GM21576 (cell line): Measurements from ENCODE around the gene IL19.
"Not testable (repeated sequence)": the region's sequence is repeated elsewhere in the genome, so short reads cannot be mapped to it uniquely, and the experiment has no call there.

Experiments
- ATAC-seq: cut with Tn5 transposase; IDR thresholded peaks from one replicate; pipeline ENCODE4 v1.9.1; 2021; ENCODE audit warnings: mild to moderate bottlenecking, moderate library complexity; ENCODE audit not compliant: unreplicated experiment

IL19 gene

DNA sequence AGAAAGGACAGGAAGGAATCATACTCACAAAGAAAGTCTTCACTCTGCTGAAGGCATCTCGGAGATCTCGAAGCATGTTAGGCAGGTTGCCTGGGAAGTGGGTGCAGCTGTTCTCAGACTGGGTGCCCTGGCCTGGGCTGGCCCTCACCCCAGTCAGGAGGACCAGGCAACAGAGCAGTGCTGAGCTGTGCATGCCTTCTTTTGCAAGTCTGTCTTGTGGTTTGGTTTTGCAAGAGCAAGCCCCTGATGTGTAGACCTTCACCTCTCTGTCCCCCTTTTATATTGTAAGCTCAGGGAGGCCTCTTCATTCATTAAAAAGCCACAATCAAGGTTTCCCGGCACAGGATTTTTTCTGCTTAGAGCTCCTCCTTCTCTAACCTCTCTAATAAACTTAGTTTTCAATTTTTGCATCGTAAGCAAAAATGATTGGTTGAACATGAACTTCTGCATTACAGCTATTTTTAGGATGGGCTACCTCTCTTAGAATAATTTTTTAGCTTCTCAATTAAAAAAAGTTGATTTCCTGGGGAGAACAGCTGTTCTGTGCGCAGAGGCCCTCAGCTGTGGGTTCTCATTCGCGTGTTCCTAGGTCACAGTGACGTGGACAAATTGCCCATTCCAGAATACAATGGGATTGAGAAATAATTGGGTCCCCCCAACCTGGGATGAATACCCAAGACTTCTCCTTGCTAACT lies 1.8 kb downstream of the IL19 start, which contains the start of gene IL10:
IL10 (minus strand) TSS at position 252 of the 695 bp plus-strand sequence; CDS start at position 193, 59 bp downstream.
- no peak for ATAC-seq

DNA sequence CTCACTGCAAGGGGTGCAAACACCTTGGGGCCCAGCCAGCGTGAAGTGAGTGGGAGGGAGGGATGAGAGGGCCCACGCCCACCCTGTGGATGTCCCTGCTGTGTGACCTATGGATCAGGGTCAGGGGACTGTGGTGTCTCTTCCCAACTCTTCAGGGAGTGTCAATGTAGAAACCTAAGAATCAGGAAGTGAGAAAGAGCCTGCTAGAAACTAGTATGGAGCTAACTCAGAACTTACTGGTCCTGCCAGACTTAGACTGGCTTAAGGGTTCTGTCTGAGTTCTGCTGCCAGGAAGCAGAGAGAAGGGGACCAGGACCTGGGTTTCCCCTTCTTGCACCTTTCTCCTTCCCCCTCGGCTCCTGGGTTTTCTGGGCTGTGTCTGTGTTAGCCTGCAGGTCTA lies 3.5 kb downstream of the IL19 start:
- no peak for ATAC-seq

DNA sequence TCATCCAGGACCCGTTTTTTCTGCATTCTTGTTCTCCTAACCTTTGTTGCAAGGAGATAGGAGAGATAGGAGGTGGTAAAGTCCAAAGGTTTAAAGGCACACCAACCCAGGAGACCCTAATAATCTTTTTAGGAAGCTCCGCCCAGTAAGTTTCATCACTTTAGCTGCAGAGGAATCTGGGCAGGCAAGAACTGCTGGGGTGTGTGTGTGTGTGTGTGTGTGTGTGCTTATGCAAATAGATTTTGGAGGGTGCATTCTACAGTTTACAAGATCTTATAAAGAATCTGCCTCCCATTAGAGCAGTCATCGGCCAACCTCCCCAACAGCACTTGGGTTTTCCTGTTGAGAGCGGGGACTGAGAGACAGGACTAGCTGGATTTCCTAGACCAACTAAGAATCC lies 5.7 kb downstream of the IL19 start:
- no peak for ATAC-seq

DNA sequence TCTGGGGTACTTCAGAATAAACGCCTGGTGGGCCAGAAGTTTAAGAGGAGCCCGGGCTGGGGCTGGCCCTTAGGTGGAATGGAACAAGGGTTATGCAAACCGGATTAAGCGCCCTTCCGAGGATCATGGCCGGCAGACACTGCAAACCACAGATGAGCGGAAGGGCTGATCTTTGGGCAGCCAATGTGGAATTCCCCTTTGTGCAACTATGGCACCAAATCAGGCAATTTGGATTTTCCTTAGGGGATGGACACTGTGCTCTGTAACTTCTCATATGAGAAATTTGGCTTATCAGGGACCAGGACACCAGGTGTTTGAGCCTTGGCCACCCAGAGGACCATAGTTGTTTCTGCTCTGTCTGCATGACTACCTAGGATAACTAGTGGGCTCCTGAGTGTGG lies 7.5 kb downstream of the IL19 start:
- no peak for ATAC-seq

DNA sequence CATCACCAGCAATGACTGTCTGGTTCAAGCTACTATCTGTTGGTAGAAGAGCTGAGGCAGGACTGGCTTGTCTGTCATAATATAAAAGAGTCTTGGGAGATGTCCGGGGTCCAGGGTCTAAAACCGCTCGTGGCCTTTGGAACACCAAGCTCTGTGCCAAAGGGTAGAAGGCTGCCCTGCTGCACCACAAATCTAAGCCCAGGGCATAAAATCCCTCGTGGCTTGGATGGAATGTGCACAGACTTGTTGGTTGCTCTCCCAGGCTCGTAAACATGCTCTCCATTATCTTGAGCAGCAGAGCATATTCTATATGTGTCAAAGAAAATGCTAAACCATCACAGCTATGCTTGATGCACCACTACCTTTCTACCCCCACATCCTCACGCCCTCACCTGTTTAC lies 8.3 kb downstream of the IL19 start:
- not testable (repeated sequence) for ATAC-seq

DNA sequence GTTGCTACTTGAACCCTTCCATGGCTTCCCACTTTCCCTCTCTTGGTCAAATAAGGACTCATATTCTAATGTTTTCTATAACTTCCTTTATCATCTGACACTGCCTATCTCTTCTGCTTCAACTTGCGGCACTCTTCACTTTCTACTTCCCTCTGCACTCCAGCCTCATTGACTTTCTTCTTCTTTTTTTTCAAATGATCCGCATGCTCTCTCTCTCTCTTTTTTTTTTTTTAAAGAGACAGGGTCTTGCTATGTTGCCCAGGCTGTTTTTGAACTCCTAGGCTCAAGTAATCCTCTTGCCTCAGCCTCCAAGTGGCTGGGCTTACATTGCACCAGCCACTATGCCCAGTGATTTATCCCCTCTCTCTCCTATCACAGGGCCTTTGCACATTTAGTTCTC lies 9.1 kb downstream of the IL19 start:
- ATAC-seq = no peak

DNA sequence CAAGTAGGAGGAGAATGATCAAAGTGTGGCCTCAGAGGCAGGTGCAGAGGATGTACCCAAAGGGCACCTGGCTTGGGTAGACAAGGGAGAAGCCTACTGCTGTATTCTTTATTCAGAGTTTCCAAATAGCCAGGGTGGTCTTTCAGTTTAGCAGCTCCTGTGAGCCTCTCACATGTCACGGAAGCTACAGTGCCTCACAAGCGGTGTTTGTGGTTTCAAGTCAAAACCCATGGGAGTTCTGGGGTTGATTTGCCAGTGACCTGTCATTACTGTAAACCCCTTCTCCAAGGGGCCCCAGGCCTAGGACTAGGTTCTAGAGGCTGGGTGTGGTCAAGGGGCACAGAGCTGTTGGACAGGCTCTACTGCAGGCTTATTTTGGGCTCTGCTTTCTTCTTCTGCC lies 11.9 kb downstream of the IL19 start:
- ATAC-seq = peak; percentile 56

DNA sequence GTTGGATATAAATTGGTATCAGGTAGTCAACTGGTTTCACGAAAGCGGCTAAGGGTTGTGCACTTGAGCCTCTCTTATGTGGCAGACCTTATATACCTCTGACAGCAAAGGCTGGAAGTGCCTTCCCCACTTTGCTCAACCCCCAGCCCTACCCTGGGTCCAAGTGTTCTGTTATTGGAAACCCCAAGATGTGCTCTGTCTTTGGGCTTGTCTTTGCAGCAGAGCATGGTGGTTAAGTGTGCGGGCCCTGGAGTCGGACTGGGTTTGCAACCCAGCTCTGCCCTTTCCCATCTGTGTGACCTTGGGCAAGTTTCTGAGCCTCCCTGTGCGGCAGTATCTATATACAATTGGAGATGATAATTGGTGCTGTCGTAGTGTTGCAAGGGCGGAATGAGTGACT lies 12.9 kb downstream of the IL19 start:
- no peak for ATAC-seq

DNA sequence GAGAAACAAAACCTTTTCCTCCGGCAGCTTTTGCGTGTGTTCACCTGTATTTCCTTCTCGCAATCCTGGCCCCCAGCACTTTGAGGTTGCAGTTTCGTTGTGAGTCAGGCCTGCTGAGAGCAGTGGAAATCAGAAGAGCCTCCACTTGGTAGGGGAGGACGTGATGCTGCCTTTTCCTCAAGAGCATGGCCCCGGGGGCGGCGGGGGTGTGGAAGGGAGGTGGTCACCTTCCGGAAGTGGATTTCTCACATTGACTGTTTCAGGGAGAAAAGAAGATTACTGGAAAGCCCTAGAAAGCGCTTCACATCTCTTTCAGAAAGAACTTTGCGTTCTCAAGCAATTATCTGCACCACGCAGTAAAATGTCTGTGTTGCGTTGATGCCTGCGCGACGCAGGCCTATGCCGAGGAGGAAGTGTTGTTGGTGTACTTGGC lies 13.9 kb downstream of the IL19 start:
- ATAC-seq = peak; percentile 67

DNA sequence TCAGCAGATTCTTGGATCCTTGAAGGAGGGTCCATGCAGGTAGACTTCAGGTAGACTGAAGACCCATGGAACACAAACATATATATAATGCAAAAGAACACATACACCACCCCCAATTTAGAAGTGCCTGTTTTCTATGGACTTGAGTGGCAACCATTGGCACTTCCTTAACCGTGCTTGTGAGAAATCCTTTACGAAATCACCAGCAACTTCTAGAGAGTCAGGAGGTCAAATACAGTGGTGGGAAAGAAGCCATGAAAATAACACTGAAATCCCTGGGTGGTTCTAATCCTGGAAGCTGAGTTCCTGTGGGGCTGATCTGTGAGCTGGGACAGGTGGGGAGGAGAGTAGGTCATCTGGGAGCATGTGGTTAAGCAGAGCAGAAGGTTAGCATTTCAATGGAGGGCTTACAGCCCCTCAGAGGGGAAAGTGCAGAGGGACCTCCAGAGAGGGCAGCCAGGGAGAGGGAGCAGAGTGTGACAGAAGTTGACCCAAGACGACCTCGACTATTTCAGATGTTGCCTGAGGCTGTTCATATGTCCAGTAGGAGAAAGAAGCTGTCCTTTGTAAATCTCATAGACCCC lies 14.7 kb downstream of the IL19 start:
- ATAC-seq = no peak

DNA sequence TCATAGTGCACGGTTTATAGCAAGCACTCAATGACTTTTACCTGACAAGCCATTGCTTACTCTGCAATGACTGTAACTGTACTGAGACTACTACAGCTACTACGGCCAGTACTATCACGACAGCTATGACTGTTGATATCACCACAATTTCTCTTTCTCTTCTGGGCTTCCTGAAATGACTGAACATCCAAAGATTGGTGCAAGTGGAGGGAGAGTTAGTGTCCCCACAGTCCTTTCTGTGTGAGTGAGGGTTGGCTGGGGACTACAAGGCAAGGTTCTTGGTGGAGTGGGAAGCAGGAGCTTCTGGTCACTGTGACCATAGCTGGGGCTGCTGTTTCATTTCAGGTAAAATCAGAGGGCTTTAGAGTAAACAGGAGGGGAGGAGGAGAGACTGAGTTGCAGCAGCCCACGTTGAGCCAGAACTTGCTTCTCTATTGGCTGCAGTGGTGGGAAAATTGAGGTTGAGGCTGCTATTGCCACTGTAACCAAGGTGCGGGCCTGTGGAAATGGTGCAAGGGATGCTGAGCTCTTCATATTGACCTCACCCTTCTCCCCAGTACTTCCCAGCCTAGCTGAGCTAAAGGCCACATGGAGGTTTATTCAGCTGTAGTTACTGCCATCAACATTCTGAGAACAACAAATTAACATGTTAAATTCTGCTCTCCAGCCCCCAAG lies 15.8 kb downstream of the IL19 start:
- no peak for ATAC-seq

DNA sequence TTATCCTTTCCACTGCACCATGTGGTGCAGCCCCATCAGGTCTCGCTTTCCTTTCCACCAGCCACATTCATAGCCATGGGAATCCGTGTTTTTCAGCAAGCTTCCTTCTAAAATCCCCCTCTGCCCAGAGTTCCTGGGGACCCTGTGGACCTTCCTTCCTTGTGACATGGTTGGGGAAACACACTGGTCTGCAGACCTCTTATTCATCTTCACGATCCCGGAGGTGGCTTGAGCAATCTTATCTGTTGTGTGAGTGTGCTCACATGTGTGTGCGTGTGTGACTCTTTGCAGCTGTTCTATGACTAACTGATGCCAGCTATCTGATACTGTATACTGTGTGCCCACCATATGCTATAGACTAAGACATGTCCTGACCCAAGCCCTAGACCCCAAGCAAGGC lies 17.3 kb downstream of the IL19 start:
- ATAC-seq = no peak

DNA sequence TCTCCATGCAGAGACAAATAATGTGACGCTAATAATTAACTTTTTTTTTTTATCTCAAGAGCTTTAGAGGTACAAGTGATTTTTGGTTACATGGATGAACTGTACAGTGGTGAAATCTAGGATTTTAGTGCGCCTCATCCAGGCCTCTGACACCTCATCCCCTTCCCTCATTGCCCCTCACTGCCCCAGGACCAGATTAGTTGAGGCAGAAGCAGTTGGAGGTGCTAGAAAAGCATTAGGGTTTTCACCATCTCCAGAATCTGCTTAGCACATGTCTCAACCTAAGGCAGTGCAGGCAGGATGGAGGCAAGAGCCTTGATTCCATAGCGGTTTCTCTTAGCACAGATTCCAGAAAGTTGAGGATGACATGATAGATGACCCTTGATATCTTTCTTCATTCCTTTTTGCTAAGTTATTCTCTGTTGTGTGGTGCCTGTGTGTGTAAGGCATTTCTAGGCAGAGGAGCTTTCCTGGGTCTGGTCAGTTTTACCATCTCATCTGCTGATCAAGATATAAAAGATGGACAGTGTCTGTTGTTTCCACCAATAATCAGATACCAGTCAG lies 18.0 kb downstream of the IL19 start:
- ATAC-seq = no peak

DNA sequence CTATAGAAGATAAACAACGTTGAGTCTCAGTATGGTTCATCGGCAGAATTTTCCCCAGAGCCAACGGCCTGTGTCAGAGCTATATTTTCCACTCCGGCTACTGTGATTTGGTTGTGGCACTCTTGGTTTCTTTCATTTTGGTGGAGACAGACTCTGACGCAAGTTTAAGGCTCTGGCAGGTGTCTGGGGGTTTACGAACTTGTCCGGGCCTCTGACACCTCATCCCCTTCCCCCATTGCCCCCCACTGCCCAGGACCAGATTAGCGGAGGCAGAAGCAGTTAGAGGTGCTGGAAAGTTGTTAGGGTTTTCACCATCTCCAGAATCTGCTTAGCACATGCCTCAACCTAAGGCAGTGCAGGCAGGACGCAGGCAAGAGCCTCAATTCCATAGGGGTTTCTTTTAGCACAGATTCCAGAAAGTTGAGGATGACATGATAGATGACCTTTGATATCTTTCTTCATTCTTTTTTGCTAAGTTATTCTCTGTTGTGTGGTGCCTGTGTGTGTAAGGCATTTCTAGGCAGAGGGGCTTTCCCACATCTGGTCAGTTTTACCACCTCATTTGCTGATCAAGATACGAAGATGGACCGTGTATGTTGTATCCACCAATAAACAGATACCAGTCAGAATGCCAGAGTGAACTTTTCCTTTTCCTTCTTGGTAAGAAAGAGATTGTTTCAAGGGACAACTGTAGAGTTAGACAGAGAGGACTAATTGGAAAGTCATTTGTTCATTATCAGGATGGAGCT lies 20.1 kb downstream of the IL19 start:
- ATAC-seq = peak; percentile 34

DNA sequence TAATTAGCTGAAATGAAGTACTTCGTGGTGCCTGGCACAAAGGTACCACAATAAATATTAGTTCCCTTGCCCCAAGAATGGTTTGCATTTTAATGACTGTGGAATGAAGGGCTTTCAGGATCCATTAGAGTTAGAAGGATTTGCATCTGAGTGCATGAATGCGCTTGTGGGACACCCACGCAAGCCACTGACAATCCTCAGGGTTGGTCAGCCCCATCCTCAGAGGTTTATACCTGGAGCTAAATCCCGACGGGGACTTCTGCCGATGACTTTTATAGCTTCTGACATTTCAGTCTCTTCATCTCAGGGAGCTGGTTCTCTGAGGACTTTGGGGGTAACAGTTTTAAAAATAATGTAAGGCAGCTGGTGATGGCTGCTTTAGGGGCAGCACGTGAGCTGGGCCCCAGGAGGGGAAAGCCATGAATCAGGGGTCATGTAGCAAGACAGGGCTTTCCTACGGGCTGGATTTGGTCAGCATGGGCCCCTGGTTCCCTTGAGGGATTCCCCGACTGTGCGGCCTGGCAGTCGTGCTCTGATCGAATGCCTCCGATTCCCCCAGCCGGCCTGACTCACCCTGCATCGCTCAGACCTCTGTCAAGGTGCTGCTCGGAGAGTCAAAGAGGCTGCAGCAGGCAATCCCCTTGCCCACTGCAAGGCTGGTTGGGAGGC lies 22.5 kb downstream of the IL19 start:
- ATAC-seq = peak; percentile 40

DNA sequence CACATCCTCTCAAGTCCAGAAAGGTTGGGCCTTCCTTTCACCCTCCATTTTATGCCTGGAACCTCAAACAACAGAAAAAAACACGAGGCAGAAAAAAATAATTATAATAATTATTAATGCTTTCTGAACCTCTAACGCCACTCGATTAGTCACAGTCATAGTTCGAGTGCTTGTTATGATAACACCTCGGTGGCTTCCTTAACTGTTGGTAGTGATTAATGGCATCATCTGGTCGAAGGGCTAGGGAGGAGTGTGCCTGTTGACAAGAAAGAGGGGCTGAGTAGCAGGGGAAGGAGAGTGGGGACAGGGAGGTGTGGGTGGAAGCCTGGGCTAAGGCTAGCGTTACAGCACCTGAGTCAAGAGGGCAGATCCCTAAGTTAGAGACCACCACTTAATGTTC lies 23.0 kb downstream of the IL19 start:
- ATAC-seq = no peak

DNA sequence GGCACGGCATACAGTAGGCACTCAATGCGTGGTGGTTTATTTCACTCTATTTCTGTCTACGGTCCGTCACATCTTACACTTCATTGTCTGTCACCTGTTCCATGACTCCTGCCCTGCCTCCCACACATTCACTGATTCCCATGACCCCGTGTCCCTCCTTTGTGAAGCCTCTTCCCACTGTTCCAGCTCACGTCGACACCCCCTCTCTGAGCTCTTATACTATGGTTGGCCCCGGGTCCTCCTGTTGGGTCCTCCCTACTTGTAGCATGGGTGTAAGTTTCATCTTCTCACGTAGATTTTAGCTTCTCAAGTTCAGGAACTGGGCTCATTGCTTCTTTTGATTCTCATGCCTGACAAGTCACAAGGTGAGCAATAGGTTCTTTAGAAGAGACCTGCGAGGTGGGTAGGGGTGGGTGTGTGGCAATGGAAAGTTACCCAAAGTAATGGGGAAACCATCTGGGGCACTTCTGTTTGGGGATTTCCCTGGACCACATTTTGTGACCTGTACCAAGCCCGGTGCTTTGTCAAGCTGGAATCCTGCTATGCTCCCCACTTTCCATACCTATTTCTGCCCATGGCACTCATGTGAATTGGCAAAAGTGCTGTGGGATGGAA lies 23.8 kb downstream of the IL19 start:
- no peak for ATAC-seq

DNA sequence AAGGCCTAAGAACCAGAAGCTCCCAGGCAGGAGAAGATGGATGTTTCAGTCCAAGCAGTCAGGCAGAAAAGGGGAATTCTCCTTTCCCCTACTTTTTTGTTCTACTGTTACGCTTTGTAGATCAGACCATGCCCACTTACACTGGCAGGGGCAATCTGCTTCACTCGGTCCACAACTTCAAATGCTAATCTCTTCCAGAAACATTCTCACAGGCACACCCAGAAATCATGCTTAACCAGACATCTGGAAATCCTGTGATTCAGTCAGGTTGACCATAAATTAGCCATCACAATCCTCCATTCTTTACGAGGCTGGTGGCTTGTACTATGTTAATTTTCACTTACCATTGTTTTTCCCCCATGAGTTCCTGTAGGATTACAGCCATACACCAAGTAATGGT lies 25.5 kb downstream of the IL19 start:
- no peak for ATAC-seq

DNA sequence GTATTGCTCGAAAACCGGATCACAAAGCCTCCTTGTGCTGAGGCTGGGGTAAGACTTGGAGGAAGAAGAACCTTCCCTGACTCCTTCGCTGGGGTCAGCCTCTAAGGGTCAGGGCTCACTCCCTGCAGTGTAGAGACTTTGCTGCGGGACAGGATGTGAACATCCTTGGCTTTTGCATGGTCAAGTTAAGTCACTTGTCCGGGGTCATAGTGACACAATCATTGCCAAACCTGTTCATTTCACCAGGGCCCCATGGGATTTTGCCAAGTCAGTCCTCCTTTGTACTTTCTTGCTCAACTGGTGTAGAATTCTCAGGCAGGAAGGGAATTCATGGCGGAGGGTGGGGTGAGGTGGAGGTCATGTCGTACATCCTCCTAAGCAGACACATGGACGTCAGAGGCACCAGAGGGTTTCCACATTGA lies 26.4 kb downstream of the IL19 start:
- ATAC-seq = no peak
